ENCODE results near the gene EXOC6B. TPM values are rescaled to one million over a fixed set of nuclear protein-coding genes. Genes with fewer than 3 reads are reported as not detected.

Gene EXOC6B
- total RNA-seq, 1 experiment from 2014 or later, result 33.7 TPM

GRCh38 chr2:72159211-72159993, 666.4 kb downstream of the EXOC6B start:
- ChIA-PET POLR2A (no interaction called here), CTCF (interaction anchor here (1.6 kb wide), 1 partner anchor 358 kb away, joined by 3 read pairs; no protein-coding TSS in a partner anchor)
- TF ChIP-seq STAT6 (CRISPR knock-in tag; conservative IDR thresholded peaks at IDR 0.05; ENCODE audit: low read depth) (no peak), ZNF263 (CRISPR knock-in tag; IDR thresholded peaks at IDR 0.05; ENCODE audit: low read depth) (no peak), ZNF121 (CRISPR knock-in tag; IDR thresholded peaks at IDR 0.05) (no peak)
- ATAC-seq (no peak), DNase-seq (ENCODE audit: low spot score) (no peak)
- H3K27me3 Mint-ChIP-seq (ENCODE audit: low read depth), result peaks cover 5% of the 10 kb centered on the region; the same call in 1 of the 2 replicates
- H3K27ac Mint-ChIP-seq, result no peak overlapping the region
- H3K9me3 Mint-ChIP-seq, result no peaks in the 10 kb centered on the region
- H3K4me1 Mint-ChIP-seq, result no peaks in the 10 kb centered on the region
- no peaks in the 10 kb centered on the region for H3K36me3 Mint-ChIP-seq
- H3K4me3 Mint-ChIP-seq, result no peak overlapping the region

GRCh38 chr2:72157871-72158771, 667.7 kb downstream of the EXOC6B start:
- DNase-seq (ENCODE audit: low spot score) (no peak), ATAC-seq (no peak)
- Mint-ChIP-seq H3K9me3 (no peaks in the 10 kb centered on the region), H3K27me3 (ENCODE audit: low read depth) (peaks cover 8% of the 10 kb centered on the region), H3K27ac (no peak overlapping the region), H3K36me3 (no peaks in the 10 kb centered on the region), H3K4me1 (peaks cover 2% of the 10 kb centered on the region; the same call in 1 of the 2 replicates), H3K4me3 (no peak overlapping the region)
- TF ChIP-seq HMGA2 (CRISPR knock-in tag; IDR thresholded peaks at IDR 0.05), result no peak
- TF ChIP-seq NR1H2 (CRISPR knock-in tag; IDR thresholded peaks at IDR 0.05), result no peak
- no peak for TF ChIP-seq NR3C1 (CRISPR knock-in tag; conservative IDR thresholded peaks at IDR 0.05; ENCODE audit: low read depth)
- TF ChIP-seq FOXP4 (CRISPR knock-in tag; IDR thresholded peaks at IDR 0.05), result no peak
- TF ChIP-seq CDX4 (CRISPR knock-in tag; IDR thresholded peaks at IDR 0.05; ENCODE audit: borderline replicate concordance), result no peak
- no peak for TF ChIP-seq NFATC4 (CRISPR knock-in tag; IDR thresholded peaks at IDR 0.05)
- TF ChIP-seq TEAD1 (CRISPR knock-in tag; IDR thresholded peaks at IDR 0.05), result no peak
- CTCF ChIA-PET, result interaction anchor here (1.4 to 2.8 kb wide), 3 partner anchors 20 to 356 kb away, joined by 3 to 8 read pairs (median 4); no protein-coding TSS in a partner anchor
- POLR2A ChIA-PET, result no interaction called here

- DNase-seq (ENCODE audit: low spot score) (no peak), ATAC-seq (no peak)
- H3K27me3 Mint-ChIP-seq (ENCODE audit: low read depth), result peaks cover 18% of the 10 kb centered on the region
- no peaks in the 10 kb centered on the region for H3K9me3 Mint-ChIP-seq
- H3K4me1 Mint-ChIP-seq, result peaks cover 2% of the 10 kb centered on the region; the same call in 1 of the 2 replicates
- TF ChIP-seq CREB1 (CRISPR knock-in tag; IDR thresholded peaks at IDR 0.05), result no peak
- POLR2A ChIA-PET, result no interaction called here
- H3K36me3 Mint-ChIP-seq, result no peaks in the 10 kb centered on the region
- CTCF ChIA-PET, result interaction anchor here (1.4 to 2.8 kb wide), 2 partner anchors 19 to 42 kb away, joined by 4 to 8 read pairs; no protein-coding TSS in a partner anchor
- H3K27ac Mint-ChIP-seq, result no peak overlapping the region
- H3K4me3 Mint-ChIP-seq, result no peak overlapping the region
Observed at GRCh38 chr2:72156872-72157271, 669.0 kb downstream of the EXOC6B start.
